ENCODE results near the gene RNF167. TPM values are rescaled to one million over a fixed set of nuclear protein-coding genes. Genes with fewer than 3 reads are reported as not detected.
A peak's percentile ranks its signal among the peaks of the same experiment; 100 is the strongest.

The RNF167 gene
- total and polyA plus RNA-seq, 2 of the 8 experiments (the other 6 are each of a cell fraction or from before 2014, with no cell fraction given) = 140 to 281 TPM

DNA sequence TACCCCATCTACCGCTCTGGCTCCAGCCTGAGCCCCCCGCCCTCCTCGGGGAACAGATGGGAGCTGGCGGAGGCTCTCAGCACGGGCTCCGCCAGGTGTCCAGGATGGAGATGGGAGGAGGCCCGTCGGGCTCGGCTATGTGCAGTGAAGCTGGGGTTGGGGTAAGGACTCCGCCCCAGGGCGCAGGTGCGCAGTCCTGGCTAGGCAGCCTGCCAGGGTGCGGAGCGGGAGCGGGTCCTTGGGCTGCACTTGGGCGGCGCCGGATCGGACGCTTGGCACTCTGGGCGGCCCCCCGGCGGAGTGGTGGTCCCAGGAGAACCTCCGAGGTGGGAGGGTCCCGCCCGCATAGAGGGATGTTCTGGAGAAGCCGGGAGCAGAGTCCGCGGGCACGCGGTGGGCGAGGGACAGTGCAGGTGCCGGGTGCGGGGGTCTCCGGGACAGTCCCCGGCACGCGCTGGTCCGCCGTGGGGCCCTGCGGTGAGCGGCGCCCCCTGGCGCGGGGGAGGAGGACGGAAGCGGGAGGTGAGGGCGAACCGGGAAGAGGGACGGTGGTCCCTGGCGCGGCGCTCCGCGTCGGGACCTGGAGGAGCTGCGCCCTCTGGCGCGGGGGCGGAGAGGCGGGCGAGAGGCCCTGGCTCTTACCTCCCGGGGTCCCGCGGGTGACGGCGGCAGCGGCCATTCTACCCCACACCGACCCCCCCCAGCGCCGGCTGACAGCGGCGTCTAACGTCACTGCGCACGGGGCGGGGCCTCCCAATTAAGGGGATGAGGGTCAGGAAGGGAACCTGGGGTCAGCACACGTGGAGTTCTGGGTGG lies 47.1 kb downstream of the RNF167 start, which contains the start of gene CAMTA2 (continued):
- TF ChIP-seq POU5F1 (IDR thresholded peaks at IDR 0.05; ENCODE audit: low read depth, low read length) (no peak), SP2 (IDR thresholded peaks at IDR 0.05; ENCODE audit: low read length) (no peak), CREB1 (IDR thresholded peaks at IDR 0.05) (peak; percentile 84), YY1 (IDR thresholded peaks at IDR 0.05; ENCODE audit: low read depth, low read length) (peak; percentile 75), TAF7 (optimal IDR thresholded peaks at IDR 0.05; ENCODE audit: borderline replicate concordance, low read depth, low read length) (no peak), RXRA (IDR thresholded peaks at IDR 0.05; ENCODE audit: insufficient read depth, low read depth, low read length) (no peak), POLR2AphosphoS5 (IDR thresholded peaks at IDR 0.05; ENCODE audit: low read depth, low read length) (no peak), BRCA1 (IDR thresholded peaks at IDR 0.05; ENCODE audit: low read depth, low read length) (no peak), CHD2 (IDR thresholded peaks at IDR 0.05; ENCODE audit: low read length) (no peak), SIN3A (conservative IDR thresholded peaks at IDR 0.05 in 1 of 2, IDR thresholded peaks at IDR 0.05 in 1 of 2; ENCODE audit: low read depth in 1 of 2, low read length in 2 of 2) (peak in 1 of 2 experiments; percentile 22; a peak in 2 of 4 replicates), SIX5 (IDR thresholded peaks at IDR 0.05; ENCODE audit: low read depth, low read length) (no peak), RBBP5 (IDR thresholded peaks at IDR 0.05; ENCODE audit: borderline replicate concordance, low read depth, low read length) (0 out of 2 replicates have a peak, but pooled peaks have one; percentile 19)
- TF ChIP-seq, protein P1, sequence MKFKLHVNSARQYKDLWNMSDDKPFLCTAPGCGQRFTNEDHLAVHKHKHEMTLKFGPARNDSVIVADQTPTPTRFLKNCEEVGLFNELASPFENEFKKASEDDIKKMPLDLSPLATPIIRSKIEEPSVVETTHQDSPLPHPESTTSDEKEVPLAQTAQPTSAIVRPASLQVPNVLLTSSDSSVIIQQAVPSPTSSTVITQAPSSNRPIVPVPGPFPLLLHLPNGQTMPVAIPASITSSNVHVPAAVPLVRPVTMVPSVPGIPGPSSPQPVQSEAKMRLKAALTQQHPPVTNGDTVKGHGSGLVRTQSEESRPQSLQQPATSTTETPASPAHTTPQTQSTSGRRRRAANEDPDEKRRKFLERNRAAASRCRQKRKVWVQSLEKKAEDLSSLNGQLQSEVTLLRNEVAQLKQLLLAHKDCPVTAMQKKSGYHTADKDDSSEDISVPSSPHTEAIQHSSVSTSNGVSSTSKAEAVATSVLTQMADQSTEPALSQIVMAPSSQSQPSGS (IDR thresholded peaks at IDR 0.05; ENCODE audit: low read length) = 0 out of 2 replicates have a peak, but pooled peaks have one; percentile 20
